Esophagus muscularis mucosa (tissue), 4 donors: Measurements from ENCODE around the gene CPT1A. TPM values are rescaled to one million over a fixed set of nuclear protein-coding genes. Genes with fewer than 3 reads are reported as not detected.

ENCODE experiments used
- DNase-seq: peaks from one replicate; pipeline ENCODE4 v3.0.0-alpha.2; 2017; ENCODE audit errors: extremely low spot score
- H3K27ac ChIP-seq, 4 donors: fragments of 200-600 bp; sonication (generic); replicated peaks in 1 of 4; 1 replicate in 3 of 4; 2 replicates in 1 of 4; pipeline ENCODE4 v1.5.1; 2016 to 2019; ENCODE audit warnings: mild to moderate bottlenecking in 1 of 4
- H3K27me3 ChIP-seq, 4 donors: fragments of 200-600 bp; sonication (generic); one replicate each; pipeline versions ENCODE4 v1.5.1 to v1.6.0; 2016 to 2019
- H3K36me3 ChIP-seq, 4 donors: fragments of 200-600 bp; sonication (generic); one replicate each; pipeline ENCODE4 v1.5.1; 2016 to 2019
- H3K4me1 ChIP-seq, 4 donors: fragments of 200-600 bp; sonication (generic); one replicate each; pipeline ENCODE4 v1.5.1; 2016 to 2019
- H3K4me3 ChIP-seq, 4 donors: fragments of 200-600 bp; sonication (generic); 1 replicate in 2 of 4; 2 replicates in 2 of 4; pipeline ENCODE4 v1.5.1; 2016 to 2019; ENCODE audit warnings: mild to moderate bottlenecking in 4 of 4, moderate library complexity in 1 of 4
- H3K9me3 ChIP-seq, 4 donors: fragments of 200-600 bp; sonication (generic); 1 replicate in 3 of 4; 2 replicates in 1 of 4; pipeline ENCODE4 v1.5.1; 2016 to 2019
- CTCF ChIP-seq, 3 experiments: fragments of 200-600 bp in 2 of 3; fragments of 450-650 bp in 1 of 3; sonication (generic) in 2 of 3; IDR thresholded peaks; one replicate each; pipeline ENCODE4 v1.5.1; 2017 to 2019; ENCODE audit warnings: antibody characterized with exemption in 3 of 3, mild to moderate bottlenecking in 2 of 3, moderate library complexity in 1 of 3
- EP300 ChIP-seq: sonication (generic); formaldehyde crosslinking; IDR thresholded peaks from one replicate; pipeline ENCODE4 v1.6.1; 2017; ENCODE audit warnings: antibody characterized with exemption
- POLR2A ChIP-seq: fragments of 450-650 bp; IDR thresholded peaks from one replicate; pipeline ENCODE4 v1.6.1; 2017; ENCODE audit warnings: antibody characterized with exemption, moderate library complexity, mild to moderate bottlenecking, low read depth
- POLR2AphosphoS5 ChIP-seq, 2 donors: sonication (generic); formaldehyde crosslinking; IDR thresholded peaks; one replicate each; pipeline ENCODE4 v1.6.1; 2017; ENCODE audit warnings: antibody characterized with exemption in 2 of 2
- WGBS: methylation state at CpG from one replicate; pipeline ENCODE4 v1.1.5; 2018; 5-methylcytosine and 5-hydroxymethylcytosine counted together
- intact Hi-C: fragments of 100-400 bp; cut with DNase I; formaldehyde crosslinking; loops from one replicate; pipeline ENCODE4 v1.15.1; 2023
- total RNA-seq, 4 donors: library from RNA; depleted of rRNA; stranded (reverse); fragments of >200 nt; gene quantifications; one replicate each; pipeline versions ENCODE4 v1.1.0 to v1.2.1, GENCODE V29; 2016

CPT1A gene
- total RNA-seq, 4 donors from 2014 or later = 36.1 to 122 (median 77.5) TPM

- no peaks in the 10 kb centered on the region for H3K9me3 ChIP-seq
- no peak overlapping the region for H3K4me3 ChIP-seq
- peaks cover 2 to 7% (median 5%) of the 10 kb centered on the region in 4 donors for H3K4me1 ChIP-seq
- intact Hi-C loops = no loop called here
- H3K27ac ChIP-seq = no peak overlapping the region
- 97% methylated on average over 13 of the region's 16 CpGs for WGBS
- H3K27me3 ChIP-seq = no peaks in the 10 kb centered on the region
- H3K36me3 ChIP-seq = peaks cover 63 to 100% (median 97%) of the 10 kb centered on the region in 4 donors
- no peak for TF ChIP-seq POLR2A
- TF ChIP-seq EP300 = no peak
- TF ChIP-seq CTCF (IDR thresholded peaks at IDR 0.05) = no peak
- TF ChIP-seq POLR2AphosphoS5 (IDR thresholded peaks at IDR 0.05) = no peak
- DNase-seq = no peak
Observed at GRCh38 chr11:68783216-68783821, 58.4 kb downstream of the CPT1A start.

DNA sequence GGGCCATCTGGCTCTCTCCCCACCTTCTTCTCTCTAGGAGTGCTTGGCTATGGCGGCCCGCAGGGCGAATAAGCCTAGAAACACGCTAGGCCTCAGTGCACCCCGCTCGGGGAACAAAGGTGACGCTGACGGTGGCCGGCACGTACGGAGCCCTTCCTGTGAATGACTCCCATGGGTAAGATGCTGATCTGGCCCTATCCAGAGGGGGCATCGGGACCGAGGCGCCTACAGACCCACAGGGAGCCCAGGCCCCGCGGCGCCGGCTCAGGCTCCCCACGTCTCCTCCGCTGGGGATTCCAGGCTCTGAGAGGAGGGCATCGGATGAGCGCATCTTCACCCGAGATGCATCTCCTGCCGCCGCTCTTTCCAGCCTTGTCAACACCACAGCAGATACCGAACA is 59.0 kb downstream of the CPT1A start:
- TF ChIP-seq POLR2A (no peak), EP300 (no peak), CTCF (IDR thresholded peaks at IDR 0.05) (no peak), POLR2AphosphoS5 (IDR thresholded peaks at IDR 0.05) (no peak)
- peaks cover 61 to 100% (median 98%) of the 10 kb centered on the region in 4 donors for H3K36me3 ChIP-seq
- no peak for DNase-seq
- intact Hi-C loops = no loop called here
- no peaks in the 10 kb centered on the region for H3K27me3 ChIP-seq
- no peak overlapping the region for H3K27ac ChIP-seq
- no peak overlapping the region for H3K4me3 ChIP-seq
- WGBS = 91% methylated on average over 20 of the region's 26 CpGs
- H3K9me3 ChIP-seq = no peaks in the 10 kb centered on the region
- H3K4me1 ChIP-seq = peaks cover 5 to 13% (median 10%) of the 10 kb centered on the region in 4 donors

DNA sequence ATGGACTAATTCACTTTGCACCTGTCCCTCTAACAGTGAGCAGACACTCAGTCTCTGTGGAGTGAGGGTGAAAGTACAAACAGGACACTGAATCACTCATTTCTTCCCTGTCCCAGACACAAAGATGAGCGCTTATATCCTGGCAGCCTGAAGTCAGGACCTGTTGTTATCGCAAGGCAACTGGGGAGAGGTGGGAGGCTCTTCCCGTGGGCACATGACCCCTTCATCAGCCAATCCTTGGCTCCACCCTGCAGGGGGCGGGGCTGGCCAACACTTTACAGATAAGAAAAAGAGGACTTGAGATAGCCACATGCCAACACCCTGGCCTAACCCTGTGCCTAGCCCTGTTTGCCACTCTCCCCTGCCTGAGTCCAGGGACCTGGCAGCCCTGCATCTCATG is 60.9 kb downstream of the CPT1A start:
- H3K9me3 ChIP-seq = no peaks in the 10 kb centered on the region
- H3K4me3 ChIP-seq = no peak overlapping the region
- H3K27ac ChIP-seq = no peak overlapping the region
- peaks cover 5 to 13% (median 10%) of the 10 kb centered on the region in 4 donors for H3K4me1 ChIP-seq
- DNase-seq = no peak
- 62% methylated on average over 3 of the region's 4 CpGs for WGBS
- peaks cover 70 to 100% (median 98%) of the 10 kb centered on the region in 4 donors for H3K36me3 ChIP-seq
- intact Hi-C loops = no loop called here
- TF ChIP-seq POLR2A (no peak), CTCF (IDR thresholded peaks at IDR 0.05) (no peak), EP300 (no peak), POLR2AphosphoS5 (IDR thresholded peaks at IDR 0.05) (no peak)
- no peaks in the 10 kb centered on the region for H3K27me3 ChIP-seq

GRCh38 chr11:68778205-68778604 is 63.5 kb downstream of the CPT1A start:
- TF ChIP-seq POLR2AphosphoS5 (IDR thresholded peaks at IDR 0.05) = no peak
- no peak for TF ChIP-seq CTCF (IDR thresholded peaks at IDR 0.05)
- no peak for TF ChIP-seq POLR2A
- TF ChIP-seq EP300 = no peak
- Histone ChIP-seq H3K4me1 (peaks cover 5 to 20% (median 17%) of the 10 kb centered on the region in 4 donors), H3K27ac (peak overlapping the region in 1 of 4 donors; percentile 53), H3K4me3 (no peak overlapping the region), H3K9me3 (no peaks in the 10 kb centered on the region), H3K27me3 (no peaks in the 10 kb centered on the region), H3K36me3 (peaks cover 83 to 100% (median 98%) of the 10 kb centered on the region in 4 donors)
- DNase-seq = no peak
- intact Hi-C loops = no loop called here
- 59% methylated on average over 7 of the region's 7 CpGs for WGBS
